H1 (cell line): Measurements from ENCODE around the gene PLA2G4A.

ENCODE experiments used
- EP300 ChIP-seq, 2 experiments: IDR thresholded peaks; 1 replicate in 1 of 2; 2 replicates in 1 of 2; pipeline ENCODE4 v1.6.1; 2011 to 2012; ENCODE audit warnings: low read depth in 2 of 2, low read length in 2 of 2, mild to moderate bottlenecking in 2 of 2, borderline replicate concordance in 1 of 2, inconsistent platforms in 1 of 2, moderate library complexity in 1 of 2
- POLR2A ChIP-seq, 2 experiments: IDR thresholded peaks; 1 replicate in 1 of 2; 2 replicates in 1 of 2; pipeline ENCODE4 v1.6.1; 2011; ENCODE audit warnings: low read depth in 2 of 2, low read length in 2 of 2, mild to moderate bottlenecking in 2 of 2; ENCODE audit errors: control extremely low read depth in 1 of 2
- POLR2AphosphoS5 ChIP-seq: IDR thresholded peaks from 2 replicates; pipeline ENCODE4 v1.6.1; 2011; ENCODE audit warnings: low read depth, low read length
- RFX5 ChIP-seq: IDR thresholded peaks from 2 replicates; pipeline ENCODE4 v1.6.1; 2011; ENCODE audit warnings: low read depth, low read length, improper control_type of control experiment, borderline replicate concordance
- RXRA ChIP-seq: IDR thresholded peaks from 2 replicates; pipeline ENCODE4 v1.6.1; 2011; ENCODE audit warnings: low read depth, mild to moderate bottlenecking, low read length, moderate library complexity; ENCODE audit not compliant: insufficient read depth
- SIN3A ChIP-seq, 2 experiments: IDR thresholded peaks in 1 of 2; conservative IDR thresholded peaks in 1 of 2; 2 replicates each; pipeline ENCODE4 v1.6.1; 2011 to 2012; ENCODE audit warnings: low read length in 2 of 2, improper control_type of control experiment in 1 of 2, low read depth in 1 of 2, mild to moderate bottlenecking in 1 of 2
- TAF7 ChIP-seq: optimal IDR thresholded peaks from 2 replicates; pipeline ENCODE3; 2011; ENCODE audit warnings: low read depth, mild to moderate bottlenecking, inconsistent platforms, low read length, moderate library complexity, borderline replicate concordance
- TF ChIP-seq, protein P1 (sequence below), 3 experiments: IDR thresholded peaks; 1 replicate in 2 of 3; 2 replicates in 1 of 3; pipeline versions ENCODE4 v1.5.1 to v1.6.1; 2011; ENCODE audit warnings: low read length in 3 of 3, mild to moderate bottlenecking in 3 of 3, inconsistent platforms in 2 of 3, low read depth in 1 of 3, moderate library complexity in 1 of 3; ENCODE audit not compliant: insufficient read depth in 1 of 3; ENCODE audit errors: control extremely low read depth in 1 of 3

DNA sequence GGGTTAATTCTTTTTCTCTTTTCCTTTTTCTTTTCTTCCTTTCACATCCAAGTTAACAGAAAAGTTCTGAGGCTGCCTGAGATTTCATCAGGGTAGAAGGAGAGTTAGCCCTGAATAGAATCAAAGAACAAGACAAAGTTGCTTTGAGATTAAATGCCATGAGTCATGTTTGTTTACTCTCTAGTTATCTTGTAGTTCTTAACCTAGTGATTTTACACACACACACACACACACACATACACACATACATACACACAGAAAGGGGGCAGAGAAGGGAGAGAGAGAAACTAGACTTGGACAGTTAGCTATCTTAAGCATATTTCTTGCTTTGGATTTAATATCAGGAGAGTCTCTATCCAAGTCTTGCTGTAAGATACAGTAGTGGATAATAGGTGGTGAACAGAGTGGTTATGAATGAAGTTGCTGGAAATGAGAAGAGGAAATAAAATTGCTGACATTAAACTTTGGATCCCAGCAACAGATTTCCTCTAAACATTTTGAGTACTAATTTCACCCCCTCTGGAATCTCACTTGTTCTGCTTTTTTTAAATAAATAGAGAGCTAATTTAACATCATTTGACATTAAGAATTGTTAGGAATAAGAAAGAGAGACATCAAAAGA, 19.9 kb downstream of the PLA2G4A start:
- TF ChIP-seq, protein P1, sequence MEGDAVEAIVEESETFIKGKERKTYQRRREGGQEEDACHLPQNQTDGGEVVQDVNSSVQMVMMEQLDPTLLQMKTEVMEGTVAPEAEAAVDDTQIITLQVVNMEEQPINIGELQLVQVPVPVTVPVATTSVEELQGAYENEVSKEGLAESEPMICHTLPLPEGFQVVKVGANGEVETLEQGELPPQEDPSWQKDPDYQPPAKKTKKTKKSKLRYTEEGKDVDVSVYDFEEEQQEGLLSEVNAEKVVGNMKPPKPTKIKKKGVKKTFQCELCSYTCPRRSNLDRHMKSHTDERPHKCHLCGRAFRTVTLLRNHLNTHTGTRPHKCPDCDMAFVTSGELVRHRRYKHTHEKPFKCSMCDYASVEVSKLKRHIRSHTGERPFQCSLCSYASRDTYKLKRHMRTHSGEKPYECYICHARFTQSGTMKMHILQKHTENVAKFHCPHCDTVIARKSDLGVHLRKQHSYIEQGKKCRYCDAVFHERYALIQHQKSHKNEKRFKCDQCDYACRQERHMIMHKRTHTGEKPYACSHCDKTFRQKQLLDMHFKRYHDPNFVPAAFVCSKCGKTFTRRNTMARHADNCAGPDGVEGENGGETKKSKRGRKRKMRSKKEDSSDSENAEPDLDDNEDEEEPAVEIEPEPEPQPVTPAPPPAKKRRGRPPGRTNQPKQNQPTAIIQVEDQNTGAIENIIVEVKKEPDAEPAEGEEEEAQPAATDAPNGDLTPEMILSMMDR (IDR thresholded peaks at IDR 0.05; ENCODE audit: control extremely low read depth in 1 of 3, insufficient read depth in 1 of 3, low read depth in 1 of 3, low read length in 3 of 3), result no peak
- TF ChIP-seq RFX5, result no peak
- no peak for TF ChIP-seq EP300 (IDR thresholded peaks at IDR 0.05; ENCODE audit: borderline replicate concordance in 1 of 2, low read depth in 2 of 2, low read length in 2 of 2)
- no peak for TF ChIP-seq TAF7
- TF ChIP-seq RXRA, result no peak
- no peak for TF ChIP-seq SIN3A (conservative IDR thresholded peaks at IDR 0.05 in 1 of 2, IDR thresholded peaks at IDR 0.05 in 1 of 2; ENCODE audit: low read depth in 1 of 2, low read length in 2 of 2)
- TF ChIP-seq POLR2A (IDR thresholded peaks at IDR 0.05; ENCODE audit: control extremely low read depth in 1 of 2, low read depth in 2 of 2, low read length in 2 of 2), result no peak
- no peak for TF ChIP-seq POLR2AphosphoS5
